SH-SY5Y (cell line): ENCODE results near the gene CDC25C.

Experiments
- GATA2 ChIP-seq: IDR thresholded peaks from 2 replicates; pipeline ENCODE4 v1.6.1; 2011; ENCODE audit warnings: mild to moderate bottlenecking, low read depth, low read length
- GATA3 ChIP-seq: IDR thresholded peaks from 2 replicates; pipeline ENCODE4 v1.6.1; 2011; ENCODE audit warnings: low read depth, mild to moderate bottlenecking, low read length, moderate library complexity

Gene CDC25C

GRCh38 chr5:138331449-138332368 is at the start of gene CDC25C:
CDC25C (minus strand) TSS chr5:138331804; CDS start chr5:138331180, 624 bp downstream.
- TF ChIP-seq GATA3 (no peak), GATA2 (no peak)

- TF ChIP-seq GATA3: no peak
- TF ChIP-seq GATA2: no peak
These were observed 41.0 kb upstream of the CDC25C start for GRCh38 chr5:138372653-138373052.

GRCh38 chr5:138372225-138372624 is 40.6 kb upstream of the CDC25C start:
- TF ChIP-seq GATA3 (no peak), GATA2 (no peak)

GRCh38 chr5:138371454-138371853 is 39.9 kb upstream of the CDC25C start:
- TF ChIP-seq GATA2: no peak

- TF ChIP-seq GATA2 (no peak), GATA3 (no peak)
These were observed 38.9 kb upstream of the CDC25C start for GRCh38 chr5:138370537-138370936.

GRCh38 chr5:138369706-138370105 is 38.1 kb upstream of the CDC25C start:
- TF ChIP-seq GATA3 (no peak), GATA2 (no peak)

- TF ChIP-seq GATA2: no peak
- no peak for TF ChIP-seq GATA3
These were observed 37.7 kb upstream of the CDC25C start for GRCh38 chr5:138369261-138369660.

GRCh38 chr5:138366632-138367382 is 35.2 kb upstream of the CDC25C start:
- no peak for TF ChIP-seq GATA2
- no peak for TF ChIP-seq GATA3

GRCh38 chr5:138364576-138364975 is 33.0 kb upstream of the CDC25C start:
- TF ChIP-seq GATA2 (no peak), GATA3 (no peak)

GRCh38 chr5:138360941-138361452 is 29.4 kb upstream of the CDC25C start:
- no peak for TF ChIP-seq GATA3
- no peak for TF ChIP-seq GATA2

GRCh38 chr5:138359621-138360020 is 28.0 kb upstream of the CDC25C start:
- no peak for TF ChIP-seq GATA3
- no peak for TF ChIP-seq GATA2

GRCh38 chr5:138354926-138355378 is 23.3 kb upstream of the CDC25C start:
- TF ChIP-seq GATA3 (no peak), GATA2 (no peak)

- no peak for TF ChIP-seq GATA3
- no peak for TF ChIP-seq GATA2
These were observed 22.8 kb upstream of the CDC25C start for GRCh38 chr5:138354387-138354786.

GRCh38 chr5:138353560-138354080 is 22.0 kb upstream of the CDC25C start:
- TF ChIP-seq GATA2 (no peak), GATA3 (no peak)
